Measurements from ENCODE around the gene LINC00305. TPM values are rescaled to one million over a fixed set of nuclear protein-coding genes. Genes with fewer than 3 reads are reported as not detected.

The LINC00305 gene
- 1 to 10 TPM; 1.4 to 7.0 (median 3.8) TPM for polyA plus RNA-seq (ENCODE audit: insufficient read length in 4 of 4)

DNA sequence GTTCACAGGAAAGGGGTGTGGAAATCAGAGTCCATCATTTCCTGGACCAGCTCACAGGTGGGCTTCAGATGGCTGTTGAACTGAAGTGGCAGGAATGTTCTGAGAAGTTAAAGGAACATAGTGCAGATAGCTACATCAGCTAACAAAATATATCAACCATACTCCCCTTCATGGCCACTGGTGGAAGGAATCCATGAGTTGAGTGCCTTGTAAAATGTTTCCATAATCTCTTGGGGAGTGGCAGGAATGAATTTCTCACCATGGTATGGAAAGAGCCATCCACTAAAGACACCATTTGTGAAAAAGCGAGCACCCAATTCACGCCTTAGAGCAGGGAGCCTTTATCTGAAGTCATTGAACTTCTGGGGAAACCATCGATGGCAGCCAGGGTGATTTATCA is at the start of gene LINC00305:
LINC00305 (minus strand) TSS at position 101 of the 400 bp plus-strand sequence.
- DNase-seq (ENCODE audit: low read depth in 4 of 4, low spot score in 3 of 4), result no peak

- DNase-seq (ENCODE audit: low read depth in 4 of 4, low spot score in 3 of 4), result no peak
These were observed 42.2 kb upstream of the LINC00305 start for GRCh38 chr18:64191069-64191468.

GRCh38 chr18:64185987-64186386 is 37.1 kb upstream of the LINC00305 start:
- no peak for DNase-seq (ENCODE audit: low read depth in 4 of 4, low spot score in 3 of 4)

DNA sequence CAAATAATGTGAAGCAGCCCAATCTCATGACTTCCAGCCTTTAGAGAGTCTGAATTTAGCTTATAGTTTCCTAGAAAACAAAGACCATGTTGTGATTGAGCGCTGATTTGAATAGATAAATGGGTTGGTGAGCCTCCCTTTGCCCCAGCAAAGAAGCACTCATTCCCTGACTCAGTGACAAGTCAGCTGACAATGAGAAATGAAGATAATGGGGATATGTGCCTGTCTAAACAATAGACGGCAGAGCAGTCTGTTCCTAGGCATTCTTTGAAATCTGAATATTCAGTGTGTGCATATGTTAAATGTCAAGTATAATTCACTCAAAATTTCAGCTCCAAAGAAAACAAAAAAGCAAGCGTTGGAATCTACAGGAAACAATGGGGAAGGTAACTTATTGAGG is 34.8 kb upstream of the LINC00305 start:
- no peak for DNase-seq (ENCODE audit: low read depth in 4 of 4, low spot score in 3 of 4)

DNA sequence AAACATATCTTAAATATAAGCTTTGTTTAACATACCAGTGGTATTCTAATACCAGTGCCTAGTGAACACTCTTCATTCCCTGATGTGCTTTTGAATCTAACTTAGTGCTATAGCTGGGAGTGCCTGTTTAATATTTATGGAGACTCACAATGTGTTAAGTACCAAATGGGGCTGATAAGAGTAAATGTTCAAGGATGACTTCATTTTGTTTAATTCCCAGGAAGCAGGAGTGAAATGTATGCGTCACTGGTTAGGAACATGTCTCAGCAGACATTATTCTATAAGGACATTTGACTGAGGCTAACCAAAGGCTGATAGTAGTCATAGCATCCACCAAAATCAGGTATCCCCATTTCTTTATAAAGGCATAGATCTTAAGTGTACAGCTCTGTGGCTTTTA is 31.7 kb upstream of the LINC00305 start:
- DNase-seq (ENCODE audit: low read depth in 4 of 4, low spot score in 3 of 4), result no peak

- no peak for DNase-seq (ENCODE audit: low read depth in 4 of 4, low spot score in 3 of 4)
These were observed 31.3 kb upstream of the LINC00305 start for GRCh38 chr18:64180171-64180570.

DNA sequence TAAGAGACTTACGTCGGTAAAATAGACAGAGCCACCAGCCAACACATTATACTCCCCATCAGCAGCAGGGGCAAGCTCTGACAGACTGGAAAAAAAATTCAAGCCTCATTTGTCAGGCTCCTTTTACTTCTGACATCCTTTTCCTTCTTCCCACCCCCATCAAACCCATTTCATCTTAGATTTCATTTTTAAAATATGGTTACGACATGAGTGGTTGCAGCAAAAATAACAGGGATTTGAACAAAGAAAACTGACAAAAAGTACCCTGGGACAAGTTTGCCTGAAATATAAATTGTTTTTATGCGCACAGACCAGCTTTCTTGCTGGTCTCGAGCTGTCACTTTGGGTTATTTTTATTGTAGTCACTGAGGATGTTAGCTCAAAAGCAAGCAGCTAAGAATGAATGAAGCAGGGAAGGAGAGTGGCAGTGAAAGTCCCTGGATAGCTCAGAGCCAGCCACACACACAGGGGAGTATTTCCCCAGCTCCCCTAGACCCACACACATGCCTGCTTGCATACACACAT is 30.7 kb upstream of the LINC00305 start:
- DNase-seq (ENCODE audit: low read depth in 4 of 4, low spot score in 3 of 4), result no peak

DNA sequence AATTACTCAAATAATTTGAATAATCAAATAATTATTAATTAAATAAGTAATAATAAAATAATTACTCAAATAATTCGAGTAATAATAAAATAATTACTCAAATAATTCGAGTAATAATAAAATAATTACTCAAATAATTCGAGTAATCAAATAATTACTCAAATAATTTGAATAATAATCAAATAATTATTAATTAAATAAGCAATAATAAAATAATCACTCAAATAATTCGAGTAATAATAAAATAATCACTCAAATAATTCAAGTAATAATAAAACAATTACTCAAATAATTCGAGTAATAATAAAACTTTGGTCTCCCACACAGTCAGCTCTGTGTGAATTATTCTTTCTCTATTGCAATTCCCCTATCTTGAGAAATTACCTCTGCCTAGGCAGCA is 30.0 kb upstream of the LINC00305 start:
- no peak for DNase-seq (ENCODE audit: low read depth in 4 of 4, low spot score in 3 of 4)

DNA sequence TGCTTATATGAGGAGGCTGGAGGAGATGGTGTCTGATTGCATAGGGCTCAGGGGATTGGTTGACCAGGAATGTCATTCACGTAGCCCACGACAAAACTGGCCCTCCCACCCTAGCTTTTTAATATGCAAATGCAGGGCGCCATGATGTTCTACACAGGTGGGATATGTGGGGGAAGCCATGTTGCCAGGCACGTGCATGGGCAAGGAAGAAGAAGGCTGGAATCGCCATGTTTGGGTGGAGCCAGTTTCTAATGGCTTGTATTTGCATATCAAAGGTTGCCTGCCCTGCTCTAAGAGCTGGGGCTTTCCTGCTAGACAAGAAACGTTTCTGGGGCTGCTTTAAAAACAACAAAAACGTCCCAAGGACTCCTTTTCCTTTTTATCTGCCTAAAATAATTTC is 26.5 kb upstream of the LINC00305 start:
- no peak for DNase-seq (ENCODE audit: low read depth in 4 of 4, low spot score in 3 of 4)

GRCh38 chr18:64171576-64171975 is 22.7 kb upstream of the LINC00305 start:
- no peak for DNase-seq (ENCODE audit: low read depth in 4 of 4, low spot score in 3 of 4)

DNA sequence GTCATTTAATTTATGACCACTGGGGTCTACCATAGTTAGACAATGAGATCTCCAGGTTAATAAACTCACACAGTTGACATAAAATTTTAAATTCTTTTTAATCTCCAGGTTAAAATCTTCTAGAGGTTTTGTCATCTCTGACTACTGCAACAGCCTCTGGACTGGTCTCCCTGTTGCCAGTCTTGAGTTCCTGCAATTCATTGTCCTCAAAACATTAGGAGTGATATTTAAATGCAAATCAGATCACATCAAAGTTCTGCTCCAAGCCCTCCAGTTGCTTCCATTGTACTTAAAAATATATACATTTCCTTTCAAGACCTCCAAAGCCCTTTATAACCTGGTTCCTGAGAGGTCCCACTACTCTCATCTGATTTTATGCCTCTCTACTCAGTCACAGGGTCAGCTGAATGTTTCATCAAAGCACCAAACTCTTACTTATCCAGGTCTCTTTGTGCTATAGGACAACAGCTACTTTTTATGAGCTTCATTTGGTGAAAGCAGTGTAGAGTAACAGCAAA is 18.6 kb upstream of the LINC00305 start:
- no peak for DNase-seq (ENCODE audit: low read depth in 4 of 4, low spot score in 3 of 4)

DNA sequence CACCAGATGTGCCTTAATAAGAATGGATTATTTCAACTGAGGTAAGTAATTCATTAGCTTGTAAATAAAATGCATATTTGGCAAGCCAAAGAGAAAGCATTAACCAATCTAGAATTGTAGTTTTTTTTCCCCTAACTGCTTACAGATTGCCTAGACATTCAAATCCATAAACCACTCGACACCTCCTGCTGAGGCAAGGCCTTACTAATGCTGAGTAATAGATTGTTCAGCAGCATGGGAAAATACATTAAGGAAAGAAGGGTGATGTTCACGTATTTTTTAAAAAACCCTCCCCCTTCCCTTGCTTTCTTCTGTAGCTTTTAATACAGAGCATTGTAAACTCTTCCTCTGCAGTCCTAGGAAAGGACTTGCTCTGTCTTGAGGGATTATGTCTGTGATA is 17.0 kb upstream of the LINC00305 start:
- no peak for DNase-seq (ENCODE audit: low read depth in 4 of 4, low spot score in 3 of 4)

GRCh38 chr18:64164883-64165282 is 16.0 kb upstream of the LINC00305 start:
- no peak for DNase-seq (ENCODE audit: low read depth in 4 of 4, low spot score in 3 of 4)

GRCh38 chr18:64149916-64150438 is 1.1 kb upstream of the LINC00305 start:
- DNase-seq (ENCODE audit: low read depth in 4 of 4, low spot score in 3 of 4), result no peak

- DNase-seq (ENCODE audit: low read depth in 4 of 4, low spot score in 3 of 4), result no peak
These were observed 6.0 kb downstream of the LINC00305 start for GRCh38 chr18:64142904-64143303.

- DNase-seq (ENCODE audit: low read depth in 4 of 4, low spot score in 3 of 4), result no peak
These were observed 11.0 kb downstream of the LINC00305 start for GRCh38 chr18:64137914-64138313.

DNA sequence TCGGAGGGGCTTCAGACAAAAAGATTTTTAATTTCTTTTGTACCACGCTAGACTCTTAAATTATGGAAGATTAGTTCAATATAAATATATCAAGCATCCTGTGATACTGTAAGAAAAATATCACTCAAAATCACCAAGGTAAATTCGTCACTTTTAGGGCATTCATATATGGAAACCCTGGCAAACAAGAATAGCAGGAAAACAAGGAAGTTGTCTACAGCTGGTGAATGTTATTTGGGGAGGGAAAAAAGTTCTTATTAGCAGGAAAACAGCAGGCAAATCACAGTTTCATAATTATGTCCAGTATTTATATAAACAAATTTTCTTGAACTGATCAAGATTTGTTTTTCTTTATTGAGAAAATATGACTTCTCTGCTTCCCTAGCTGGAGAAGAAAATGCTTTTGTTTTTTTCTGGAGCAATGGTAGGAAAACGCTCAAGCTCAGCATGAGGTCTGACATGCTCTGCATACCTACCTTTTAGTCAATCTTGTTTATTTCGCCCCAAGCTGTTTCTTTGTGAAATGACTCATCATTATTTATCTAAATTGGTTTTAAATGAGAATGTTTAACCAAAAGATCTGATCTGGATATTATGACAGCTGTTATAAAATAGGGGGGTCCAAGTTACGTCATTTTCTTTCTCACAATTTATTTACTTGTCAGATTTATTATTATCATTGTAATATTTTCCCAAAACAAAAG is 14.7 kb downstream of the LINC00305 start:
- DNase-seq (ENCODE audit: low read depth in 4 of 4, low spot score in 3 of 4), result no peak

DNA sequence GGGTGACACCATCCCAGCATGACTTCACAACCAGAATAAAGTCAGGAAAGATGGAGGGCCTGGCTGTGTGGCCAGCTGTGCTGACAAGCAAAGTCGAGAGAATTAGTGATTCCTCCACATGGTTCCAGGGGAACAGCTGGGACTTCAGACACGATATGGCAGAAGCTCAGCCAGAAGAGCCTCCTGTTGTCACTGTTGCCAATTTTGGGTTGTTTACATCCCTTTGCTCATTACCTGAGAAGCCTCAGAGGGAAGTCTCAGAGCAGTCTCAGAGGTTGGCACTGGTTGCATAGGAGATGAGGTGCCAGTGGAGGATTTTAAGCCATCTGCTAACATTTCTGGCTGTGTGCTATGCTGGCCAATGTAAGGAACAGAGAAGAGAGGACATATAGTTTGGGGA is 16.0 kb downstream of the LINC00305 start:
- no peak for DNase-seq (ENCODE audit: low read depth in 4 of 4, low spot score in 3 of 4)

- no peak for DNase-seq (ENCODE audit: low read depth in 4 of 4, low spot score in 3 of 4)
These were observed 17.6 kb downstream of the LINC00305 start for GRCh38 chr18:64131314-64131713.

DNA sequence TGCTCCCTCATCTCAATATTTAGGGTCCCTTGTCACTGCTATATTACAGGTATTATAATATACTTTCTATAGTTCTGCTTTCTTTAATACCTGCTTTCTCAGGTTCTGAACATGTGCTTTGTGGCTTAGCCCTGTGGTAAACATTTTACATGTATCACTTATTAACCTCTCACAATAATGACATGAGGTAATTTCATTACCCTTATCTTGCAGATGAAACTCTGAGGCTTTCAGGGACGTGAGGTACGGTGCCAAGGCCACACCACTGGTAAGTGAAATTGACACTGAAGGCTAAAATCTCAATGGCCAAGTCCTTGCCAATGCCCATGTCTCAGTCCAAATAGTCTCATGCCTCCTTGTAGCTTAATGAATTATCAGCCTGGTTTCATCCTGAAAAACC is 21.7 kb downstream of the LINC00305 start:
- DNase-seq (ENCODE audit: low read depth in 4 of 4, low spot score in 3 of 4), result no peak

- DNase-seq (ENCODE audit: low read depth in 4 of 4, low spot score in 3 of 4), result no peak
These were observed 29.0 kb downstream of the LINC00305 start for GRCh38 chr18:64119916-64120315.

GRCh38 chr18:64118406-64118805 is 30.5 kb downstream of the LINC00305 start:
- DNase-seq (ENCODE audit: low read depth in 4 of 4, low spot score in 3 of 4), result no peak

Measured in left renal pelvis (tissue), 4 donors.